ENCODE results near the gene BEAN1.
A peak's percentile ranks its signal among the peaks of the same experiment; 100 is the strongest.

BEAN1 gene

GRCh38 chr16:66405057-66405783 lies 21.9 kb upstream of the BEAN1 start:
- ATAC-seq (no peak), DNase-seq (no peak)
- H3K4me3 Mint-ChIP-seq, result no peak overlapping the region
- no peak overlapping the region for H3K27ac Mint-ChIP-seq
- H3K27me3 Mint-ChIP-seq, result peaks cover 19% of the 10 kb centered on the region
- no peaks in the 10 kb centered on the region for H3K9me3 Mint-ChIP-seq
- peaks cover 27% of the 10 kb centered on the region for H3K4me1 Mint-ChIP-seq

DNA sequence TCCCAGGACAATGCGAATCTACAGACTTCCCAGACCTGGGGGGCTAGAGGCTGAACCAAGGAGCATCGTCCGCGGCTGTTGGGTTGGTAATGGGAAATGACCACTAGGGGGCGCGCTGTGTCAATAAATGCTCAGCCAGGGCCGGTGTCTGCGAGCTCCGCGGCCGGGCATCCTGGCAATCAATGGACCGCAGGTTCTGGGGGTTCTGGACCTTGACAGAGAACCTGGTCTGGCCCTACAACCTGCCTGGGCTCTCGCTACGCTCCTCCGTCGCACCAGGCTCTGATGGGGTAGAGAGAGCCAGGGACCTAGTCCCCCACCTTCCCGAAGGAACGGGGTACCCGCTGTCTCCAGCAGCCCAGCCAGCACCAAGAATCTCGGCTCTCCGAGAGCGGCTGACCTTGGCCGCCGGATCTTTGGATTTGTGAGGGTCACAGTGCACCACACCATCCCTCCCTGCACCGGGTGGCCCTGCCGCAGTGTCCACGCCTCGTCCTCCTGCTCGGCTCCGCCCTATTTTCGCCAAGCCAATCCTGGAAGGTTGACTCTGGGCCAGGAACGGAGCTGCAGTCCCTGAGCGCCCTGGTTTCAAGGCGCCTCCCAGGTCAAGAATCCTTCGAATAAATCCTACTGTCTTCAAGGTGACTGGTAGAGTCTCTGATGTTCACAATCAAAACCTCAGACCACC lies 20.4 kb upstream of the BEAN1 start:
- Mint-ChIP-seq H3K4me1 (peaks cover 27% of the 10 kb centered on the region), H3K27me3 (peaks cover 19% of the 10 kb centered on the region)
- DNase-seq, result peak; percentile 86 to 88

DNA sequence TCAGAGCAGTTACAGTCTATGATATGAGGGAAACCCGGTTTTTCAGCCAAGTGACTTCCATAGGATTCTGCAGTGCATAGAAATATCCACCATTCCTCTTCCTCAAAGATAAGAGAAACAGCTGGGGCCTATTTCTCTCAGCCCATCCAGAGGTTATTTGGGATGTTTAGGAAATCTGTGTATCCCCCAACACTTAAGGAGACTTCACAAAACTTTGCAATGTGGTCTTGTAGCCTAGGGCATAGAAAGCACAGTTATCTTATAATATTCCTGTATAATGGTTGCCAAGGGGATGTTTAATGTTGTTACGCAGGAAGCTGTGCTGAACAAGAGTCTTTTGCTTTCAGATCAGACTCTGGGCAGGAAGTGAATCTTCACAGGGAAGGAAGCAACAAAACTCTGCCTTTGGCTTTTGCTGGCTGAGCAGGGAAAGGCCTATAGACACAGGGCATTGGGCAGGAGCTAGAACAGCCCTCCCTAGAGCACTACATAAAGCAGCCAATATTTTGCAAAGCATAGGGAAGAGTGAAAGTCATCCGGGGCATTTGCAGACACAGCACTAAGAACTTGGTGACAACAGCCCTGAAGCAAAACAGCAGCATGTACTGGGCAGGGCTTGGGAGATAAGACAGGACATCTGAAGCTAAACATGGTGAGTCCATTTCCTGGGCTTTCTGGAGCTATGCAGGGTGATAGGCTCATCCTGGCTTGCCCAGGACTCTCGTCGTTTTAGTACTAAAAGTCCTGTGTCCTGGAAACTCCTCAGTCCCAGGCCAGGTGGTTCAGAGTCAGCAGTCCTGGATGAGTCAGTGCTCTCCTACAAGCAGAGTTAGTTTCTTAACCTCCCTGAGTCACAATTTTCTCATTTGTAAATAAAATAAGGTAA lies 18.7 kb upstream of the BEAN1 start:
- peak overlapping the region; percentile 93 to 98 for H3K4me3 Mint-ChIP-seq
- ATAC-seq (peak; percentile 68), DNase-seq (peak in 1 of 2 donors; percentile 33)
- peaks cover 27% of the 10 kb centered on the region for H3K4me1 Mint-ChIP-seq
- H3K27ac Mint-ChIP-seq, result peak overlapping the region; percentile 95 to 99
- H3K27me3 Mint-ChIP-seq, result peaks cover 19% of the 10 kb centered on the region
- peaks cover 4 to 8% of the 10 kb centered on the region in 2 donors for H3K9me3 Mint-ChIP-seq

More for the DNA sequence above, 20.4 kb upstream of the BEAN1 start:
- H3K4me3 Mint-ChIP-seq, result peak overlapping the region; percentile 91 to 94
- no peaks in the 10 kb centered on the region for H3K9me3 Mint-ChIP-seq
- ATAC-seq, result peak; percentile 87
- peak overlapping the region; percentile 42 to 80 for H3K27ac Mint-ChIP-seq

DNA sequence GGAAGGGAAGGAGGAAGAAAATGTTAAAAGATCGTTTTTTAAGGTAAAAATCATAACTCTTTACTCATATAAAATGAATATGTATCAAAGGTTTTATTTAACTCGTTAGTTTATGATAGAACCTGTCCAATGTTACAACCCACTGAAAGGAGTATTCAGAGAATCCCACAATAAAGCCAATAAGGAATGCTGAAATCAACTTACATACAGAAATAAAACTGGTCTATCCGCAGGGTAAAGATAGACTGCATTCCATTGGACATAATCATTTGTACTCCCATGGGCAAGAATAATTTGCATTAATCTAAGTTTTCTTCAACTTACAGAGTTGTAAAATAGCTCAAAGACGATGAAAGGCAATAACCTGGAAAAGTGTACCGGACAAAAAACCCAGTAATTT lies 17.9 kb upstream of the BEAN1 start:
- peaks cover 27% of the 10 kb centered on the region for H3K4me1 Mint-ChIP-seq
- H3K27me3 Mint-ChIP-seq, result peaks cover 19% of the 10 kb centered on the region
- H3K9me3 Mint-ChIP-seq, result peaks cover 4 to 8% of the 10 kb centered on the region in 2 donors
- peak overlapping the region in 1 of 2 donors; percentile 99 for H3K27ac Mint-ChIP-seq
- DNase-seq, result no peak
- no peak for ATAC-seq
- peak overlapping the region; percentile 93 to 98 for H3K4me3 Mint-ChIP-seq

- H3K9me3 Mint-ChIP-seq, result peaks cover 4 to 8% of the 10 kb centered on the region in 2 donors
- no peak overlapping the region for H3K4me3 Mint-ChIP-seq
- peaks cover 22% of the 10 kb centered on the region for H3K4me1 Mint-ChIP-seq
- no peak overlapping the region for H3K27ac Mint-ChIP-seq
- no peak for ATAC-seq
- no peak for DNase-seq
- no peaks in the 10 kb centered on the region for H3K27me3 Mint-ChIP-seq
Observed at GRCh38 chr16:66412182-66412581, 14.9 kb upstream of the BEAN1 start.

- ATAC-seq, result no peak
- no peak for DNase-seq
- Mint-ChIP-seq H3K9me3 (peaks cover 4 to 8% of the 10 kb centered on the region in 2 donors), H3K4me3 (no peak overlapping the region), H3K27me3 (no peaks in the 10 kb centered on the region), H3K27ac (no peak overlapping the region), H3K4me1 (peaks cover 2% of the 10 kb centered on the region)
Observed at GRCh38 chr16:66414891-66415290, 12.2 kb upstream of the BEAN1 start.

- Mint-ChIP-seq H3K9me3 (peaks cover 4 to 8% of the 10 kb centered on the region in 2 donors), H3K4me1 (no peaks in the 10 kb centered on the region), H3K4me3 (no peak overlapping the region), H3K27ac (no peak overlapping the region), H3K27me3 (no peaks in the 10 kb centered on the region)
- ATAC-seq, result no peak
- no peak for DNase-seq
Observed at GRCh38 chr16:66416136-66416535, 11.0 kb upstream of the BEAN1 start.

- H3K27ac Mint-ChIP-seq, result peak overlapping the region in 1 of 2 donors; percentile 28
- no peak for DNase-seq
Observed at GRCh38 chr16:66416939-66417700, 10.0 kb upstream of the BEAN1 start.

DNA sequence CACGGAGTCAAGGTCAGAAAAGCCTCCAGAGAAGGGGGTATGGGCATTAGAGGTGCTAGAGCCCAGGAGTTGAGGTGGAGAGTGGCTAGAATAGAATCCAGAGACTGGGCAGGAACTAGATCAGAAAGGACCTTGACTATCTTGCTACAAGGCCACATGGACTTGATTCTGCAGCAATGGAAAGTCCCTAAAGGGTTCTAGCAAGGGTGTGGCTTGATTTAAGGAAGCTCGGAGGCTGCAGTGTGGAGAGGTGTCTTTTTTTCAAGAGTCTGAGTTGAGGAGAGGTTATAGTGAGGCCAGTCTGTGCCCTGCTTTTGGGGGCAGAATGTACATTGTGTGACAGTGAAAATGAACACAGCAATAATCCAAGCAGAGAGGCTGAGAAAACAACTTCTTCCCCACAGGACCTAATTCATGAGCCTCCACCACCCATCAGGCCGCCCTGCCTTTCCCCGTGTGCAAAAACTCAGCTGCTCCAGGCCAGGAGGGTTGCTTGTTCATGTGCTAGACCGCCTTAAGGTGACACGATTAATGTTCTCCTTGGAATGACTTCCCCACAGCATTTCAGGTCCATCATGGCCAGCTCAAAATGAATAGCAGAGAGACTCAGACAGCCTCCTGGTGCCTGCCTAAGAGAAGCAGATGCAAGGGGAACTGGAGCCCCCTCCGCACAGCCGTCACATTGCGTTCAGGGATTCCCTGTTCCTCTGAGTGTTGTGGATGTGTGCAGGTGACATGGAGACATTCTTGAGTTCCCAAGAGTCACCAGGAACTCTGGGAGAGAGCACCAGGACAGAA lies 8.7 kb upstream of the BEAN1 start:
- Mint-ChIP-seq H3K27me3 (peaks cover 6% of the 10 kb centered on the region), H3K4me1 (no peaks in the 10 kb centered on the region), H3K4me3 (no peak overlapping the region), H3K9me3 (no peaks in the 10 kb centered on the region), H3K27ac (no peak overlapping the region)
- no peak for ATAC-seq
- DNase-seq, result no peak

More at GRCh38 chr16:66416939-66417700, 10.0 kb upstream of the BEAN1 start:
- Mint-ChIP-seq H3K4me3 (no peak overlapping the region), H3K4me1 (no peaks in the 10 kb centered on the region), H3K9me3 (peaks cover 4 to 8% of the 10 kb centered on the region in 2 donors), H3K27me3 (no peaks in the 10 kb centered on the region)
- no peak for ATAC-seq

- ATAC-seq, result no peak
- DNase-seq, result no peak
- peaks cover 16% of the 10 kb centered on the region for H3K27me3 Mint-ChIP-seq
- H3K4me1 Mint-ChIP-seq, result no peaks in the 10 kb centered on the region
- H3K9me3 Mint-ChIP-seq, result no peaks in the 10 kb centered on the region
- no peak overlapping the region for H3K27ac Mint-ChIP-seq
- H3K4me3 Mint-ChIP-seq, result no peak overlapping the region
Observed at GRCh38 chr16:66419527-66419926, 7.6 kb upstream of the BEAN1 start.

- peaks cover 25% of the 10 kb centered on the region for H3K27me3 Mint-ChIP-seq
- H3K4me3 Mint-ChIP-seq, result no peak overlapping the region
Observed at GRCh38 chr16:66420396-66420795, 6.7 kb upstream of the BEAN1 start.

GRCh38 chr16:66421891-66422290 lies 5.2 kb upstream of the BEAN1 start:
- no peak for DNase-seq
- peaks cover 5% of the 10 kb centered on the region for H3K4me1 Mint-ChIP-seq
- no peak overlapping the region for H3K27ac Mint-ChIP-seq
- H3K27me3 Mint-ChIP-seq, result peaks cover 40% of the 10 kb centered on the region
- no peaks in the 10 kb centered on the region for H3K9me3 Mint-ChIP-seq
- H3K4me3 Mint-ChIP-seq, result no peak overlapping the region
- ATAC-seq, result no peak

More at GRCh38 chr16:66420396-66420795, 6.7 kb upstream of the BEAN1 start:
- ATAC-seq (no peak), DNase-seq (no peak)
- no peak overlapping the region for H3K27ac Mint-ChIP-seq
- H3K9me3 Mint-ChIP-seq, result no peaks in the 10 kb centered on the region
- no peaks in the 10 kb centered on the region for H3K4me1 Mint-ChIP-seq

GRCh38 chr16:66422366-66422765 lies 4.7 kb upstream of the BEAN1 start:
- H3K4me1 Mint-ChIP-seq, result peaks cover 5% of the 10 kb centered on the region
- H3K9me3 Mint-ChIP-seq, result no peaks in the 10 kb centered on the region
- DNase-seq, result no peak
- H3K27me3 Mint-ChIP-seq, result peaks cover 41% of the 10 kb centered on the region
- H3K4me3 Mint-ChIP-seq, result no peak overlapping the region
- ATAC-seq, result no peak
- no peak overlapping the region for H3K27ac Mint-ChIP-seq

DNA sequence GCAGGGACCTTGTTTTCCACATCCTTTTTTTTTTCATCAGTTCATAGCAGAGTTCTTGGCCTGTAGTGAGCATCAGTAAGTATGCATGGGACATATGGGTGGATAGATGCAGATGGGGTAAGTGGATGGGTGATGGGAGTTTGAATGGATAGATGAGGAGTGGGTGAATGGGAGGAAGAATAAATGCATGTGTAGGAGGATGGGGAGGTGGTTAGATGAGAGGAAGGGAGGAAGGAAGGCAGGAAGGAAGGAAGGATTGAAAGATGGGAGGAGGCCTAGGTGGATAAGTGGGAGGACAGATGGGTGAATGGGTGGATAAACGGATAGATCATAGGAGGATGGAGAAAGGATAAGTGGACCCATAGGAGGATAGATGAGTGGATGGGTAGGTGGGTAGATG lies 3.9 kb upstream of the BEAN1 start:
- DNase-seq, result no peak
- Mint-ChIP-seq H3K27ac (no peak overlapping the region), H3K4me1 (peaks cover 5% of the 10 kb centered on the region), H3K27me3 (peaks cover 47% of the 10 kb centered on the region), H3K4me3 (no peak overlapping the region), H3K9me3 (no peaks in the 10 kb centered on the region)
- no peak for ATAC-seq

All from stimulated activated naive CD8-positive, alpha-beta T cell treated with anti-CD3 and anti-CD28 coated beads, Interleukin-15, amount 100 ng/mL, for 72 hours (primary cell).